D721Med (cell line): ENCODE measurements around the gene TDRKH.
"Not testable (repeated sequence)": the region's sequence is repeated elsewhere in the genome, so short reads cannot be mapped to it uniquely, and the experiment has no call there.

Experiments
- DNase-seq: peaks from one replicate; pipeline ENCODE4 v3.0.0; 2011; ENCODE audit warnings: low spot score; ENCODE audit not compliant: insufficient read length
- FAIRE-seq: peaks from 2 replicates; lab custom pipeline; 2011; peaks lifted over from hg19 to GRCh38; lab: Jason Lieb, UNC
- TF ChIP-seq, protein P1 (sequence below): IDR thresholded peaks from 2 replicates; pipeline ENCODE4 v1.5.1; 2012; ENCODE audit warnings: mild to moderate bottlenecking, control low read depth; ENCODE audit not compliant: insufficient read depth; ENCODE audit errors: missing control alignments

Gene TDRKH

DNA sequence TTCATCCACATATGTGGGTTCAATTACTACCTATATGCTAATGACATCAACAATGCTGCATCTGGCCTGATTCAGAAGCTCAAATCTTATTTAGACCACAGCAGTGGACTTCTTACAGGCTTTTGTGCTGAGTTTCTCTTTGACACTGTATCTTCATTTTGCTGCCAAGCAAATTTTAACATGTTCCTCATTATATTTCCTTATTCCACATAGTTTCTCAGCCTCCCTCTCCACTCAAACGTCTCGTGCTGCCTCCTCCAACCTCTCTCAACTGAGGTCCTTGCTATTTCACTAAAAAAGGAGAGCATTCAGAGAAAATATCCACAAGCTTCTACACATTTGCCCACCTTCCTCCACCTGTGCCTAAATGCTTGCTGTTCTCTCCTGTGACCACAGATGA, 6.5 kb downstream of the TDRKH start:
- DNase-seq (no peak), FAIRE-seq (no peak)
- TF ChIP-seq, protein P1, sequence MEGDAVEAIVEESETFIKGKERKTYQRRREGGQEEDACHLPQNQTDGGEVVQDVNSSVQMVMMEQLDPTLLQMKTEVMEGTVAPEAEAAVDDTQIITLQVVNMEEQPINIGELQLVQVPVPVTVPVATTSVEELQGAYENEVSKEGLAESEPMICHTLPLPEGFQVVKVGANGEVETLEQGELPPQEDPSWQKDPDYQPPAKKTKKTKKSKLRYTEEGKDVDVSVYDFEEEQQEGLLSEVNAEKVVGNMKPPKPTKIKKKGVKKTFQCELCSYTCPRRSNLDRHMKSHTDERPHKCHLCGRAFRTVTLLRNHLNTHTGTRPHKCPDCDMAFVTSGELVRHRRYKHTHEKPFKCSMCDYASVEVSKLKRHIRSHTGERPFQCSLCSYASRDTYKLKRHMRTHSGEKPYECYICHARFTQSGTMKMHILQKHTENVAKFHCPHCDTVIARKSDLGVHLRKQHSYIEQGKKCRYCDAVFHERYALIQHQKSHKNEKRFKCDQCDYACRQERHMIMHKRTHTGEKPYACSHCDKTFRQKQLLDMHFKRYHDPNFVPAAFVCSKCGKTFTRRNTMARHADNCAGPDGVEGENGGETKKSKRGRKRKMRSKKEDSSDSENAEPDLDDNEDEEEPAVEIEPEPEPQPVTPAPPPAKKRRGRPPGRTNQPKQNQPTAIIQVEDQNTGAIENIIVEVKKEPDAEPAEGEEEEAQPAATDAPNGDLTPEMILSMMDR, result no peak

- TF ChIP-seq, protein P1, result no peak
- FAIRE-seq, result no peak
- no peak for DNase-seq
Observed at GRCh38 chr1:151782741-151783140, 7.6 kb downstream of the TDRKH start.

GRCh38 chr1:151782026-151782425, 8.3 kb downstream of the TDRKH start:
- not testable (repeated sequence) for DNase-seq, FAIRE-seq

DNA sequence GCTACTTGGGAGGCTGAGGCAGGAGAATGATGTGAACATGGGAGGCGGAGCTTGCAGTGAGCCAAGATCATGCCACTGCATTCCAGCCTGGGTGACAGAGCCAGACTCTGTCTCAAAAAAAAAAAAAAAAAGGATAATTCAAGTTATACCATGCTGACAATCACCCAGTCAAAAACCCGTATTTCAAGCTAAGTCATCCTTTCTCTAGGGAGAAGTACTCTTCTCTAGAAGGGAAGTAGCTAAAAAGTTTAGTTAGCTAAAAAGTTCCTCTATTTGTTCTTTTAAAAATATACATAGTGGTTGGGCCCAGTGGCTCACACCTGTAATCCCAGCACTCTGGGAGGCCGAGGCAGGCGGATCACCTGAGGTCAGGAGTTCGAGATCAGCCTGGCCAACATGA, 9.6 kb downstream of the TDRKH start:
- DNase-seq, FAIRE-seq: not testable (repeated sequence)

- TF ChIP-seq, protein P1, result no peak
- FAIRE-seq (no peak), DNase-seq (no peak)
Observed at GRCh38 chr1:151779852-151780251, 10.4 kb downstream of the TDRKH start.

- TF ChIP-seq, protein P1, result no peak
- DNase-seq (no peak), FAIRE-seq (no peak)
Observed at GRCh38 chr1:151777317-151777716, 13.0 kb downstream of the TDRKH start.

- FAIRE-seq, result no peak
Observed at GRCh38 chr1:151776665-151777062, 13.6 kb downstream of the TDRKH start.

DNA sequence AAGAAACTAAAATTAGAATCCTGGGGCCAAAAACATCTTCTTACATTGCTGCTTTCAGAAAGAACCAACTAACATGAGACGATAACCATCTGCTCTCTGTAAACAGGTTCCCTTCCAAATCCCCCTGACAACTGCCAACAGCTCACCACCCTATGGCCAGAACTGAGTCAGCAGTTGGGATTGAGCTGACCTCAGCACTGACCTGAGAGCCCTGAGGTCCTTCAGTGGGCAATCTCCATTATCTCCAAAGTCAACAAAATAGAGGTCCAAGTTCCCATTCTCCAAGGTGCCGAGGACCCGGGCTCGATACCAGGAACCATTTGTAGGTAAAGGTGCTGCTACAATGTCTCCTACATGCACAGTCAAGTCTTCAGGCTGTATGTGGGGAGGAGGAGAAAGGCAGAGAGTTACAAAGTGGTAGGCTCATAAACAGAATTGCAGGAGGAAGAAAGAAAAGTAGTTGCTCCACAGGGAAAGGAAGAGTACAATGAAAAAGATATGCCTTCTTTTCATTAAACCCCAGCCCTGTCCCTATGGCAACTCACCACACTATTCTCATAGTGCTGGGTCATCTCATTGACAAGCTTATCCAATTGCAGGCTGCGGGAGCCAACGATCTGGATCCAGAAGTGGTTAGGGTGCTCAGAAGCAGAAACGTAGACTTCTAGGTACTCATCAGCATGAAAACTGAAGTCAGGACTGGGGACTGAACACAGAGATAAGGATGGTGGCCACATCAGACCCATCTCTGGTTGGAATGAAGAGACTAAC, 14.2 kb downstream of the TDRKH start:
- DNase-seq (no peak), FAIRE-seq (no peak)
- TF ChIP-seq, protein P1, result no peak

More at GRCh38 chr1:151776665-151777062, 13.6 kb downstream of the TDRKH start:
- TF ChIP-seq, protein P1, result no peak
- no peak for DNase-seq
